B cell (primary cell): ENCODE measurements around the gene TTC28. TPM values are rescaled to one million over a fixed set of nuclear protein-coding genes. Genes with fewer than 3 reads are reported as not detected.

Experiments used
- ATAC-seq: fragments of 200-7000 bp; cut with Tn5 transposase; one replicate; pipeline ENCODE4 v1.10.0; 2021; ENCODE audit warnings: low read depth, mild to moderate bottlenecking, moderate number of reproducible peaks, moderate library complexity
- CTCF ChIA-PET: fragments of 350-600 bp; sonication (Branson Sonifier 250); formaldehyde crosslinking; loops from one replicate; lab custom pipeline; 2021; ENCODE audit warnings: antibody characterized with exemption, inconsistent platforms; lab: Charles Lee
- POLR2A ChIA-PET: fragments of 350-600 bp; sonication (Branson Sonifier 250); formaldehyde crosslinking; loops from one replicate; lab custom pipeline; 2021; ENCODE audit warnings: antibody characterized with exemption; lab: Charles Lee
- DNase-seq: peaks from one replicate; pipeline ENCODE4 v3.0.0; 2013
- H2AFZ ChIP-seq: 2 replicates; pipeline ENCODE4 v1.6.1; 2012; ENCODE audit warnings: mild to moderate bottlenecking, low read depth, low read length; ENCODE audit not compliant: insufficient read depth, poor library complexity, severe bottlenecking
- H3K27ac ChIP-seq, 2 donors: 1 replicate in 1 of 2; 2 replicates in 1 of 2; pipeline ENCODE4 v1.5.1; 2012 to 2013; ENCODE audit warnings: low read length in 2 of 2, mild to moderate bottlenecking in 2 of 2, moderate library complexity in 1 of 2
- H3K27me3 ChIP-seq, 4 experiments: fragments of 200-600 bp in 1 of 4; sonication (generic) in 1 of 4; replicated peaks in 1 of 4; 1 replicate in 2 of 4; 2 replicates in 2 of 4; pipeline versions ENCODE4 v1.6.1 to v1.7.0; 2013 to 2016; ENCODE audit warnings: low read length in 3 of 4, mild to moderate bottlenecking in 2 of 4, mixed read lengths in 1 of 4, moderate library complexity in 1 of 4; ENCODE audit not compliant: insufficient read depth in 4 of 4, control insufficient read depth in 3 of 4; ENCODE audit errors: control extremely low read depth in 1 of 4
- H3K36me3 ChIP-seq, 2 experiments: replicated peaks in 1 of 2; 1 replicate in 1 of 2; 2 replicates in 1 of 2; pipeline versions ENCODE4 v1.6.1 to v1.7.1; 2013; ENCODE audit warnings: low read length in 1 of 2; ENCODE audit not compliant: insufficient read depth in 2 of 2, control insufficient read depth in 1 of 2; ENCODE audit errors: control extremely low read depth in 1 of 2, extremely low read depth in 1 of 2
- H3K4me1 ChIP-seq, 2 donors: fragments of 200-600 bp in 1 of 2; sonication (generic) in 1 of 2; 1 replicate in 1 of 2; 2 replicates in 1 of 2; pipeline versions ENCODE4 v1.5.1 to v1.6.1; 2013 to 2017; ENCODE audit warnings: low read length in 2 of 2; ENCODE audit not compliant: control insufficient read depth in 2 of 2, insufficient read depth in 2 of 2
- H3K4me2 ChIP-seq: replicated peaks from 2 replicates; pipeline ENCODE3; 2012; ENCODE audit warnings: mild to moderate bottlenecking, low read depth, low read length; ENCODE audit not compliant: poor library complexity, severe bottlenecking
- H3K4me3 ChIP-seq, 5 experiments: fragments of 200-600 bp in 1 of 5; sonication (generic) in 1 of 5; 1 replicate in 3 of 5; 2 replicates in 2 of 5; pipeline versions ENCODE4 v1.5.1 to v1.7.0; 2011 to 2016; ENCODE audit warnings: low read length in 4 of 5, mild to moderate bottlenecking in 4 of 5, low read depth in 2 of 5, control low read depth in 1 of 5, moderate library complexity in 1 of 5; ENCODE audit not compliant: insufficient read depth in 1 of 5; ENCODE audit errors: control extremely low read depth in 1 of 5, extremely low read depth in 1 of 5
- H3K79me2 ChIP-seq: fragments of 200-600 bp; sonication (generic); one replicate; pipeline ENCODE4 v1.6.0; 2016; ENCODE audit warnings: low read length; ENCODE audit not compliant: control insufficient read depth, insufficient read depth
- H3K9ac ChIP-seq: fragments of 200-600 bp; sonication (generic); 2 replicates; pipeline ENCODE4 v1.6.1; 2017; ENCODE audit warnings: mild to moderate bottlenecking, low read length, moderate library complexity
- H3K9me3 ChIP-seq, 3 donors: one replicate each; pipeline versions ENCODE4 v1.6.1 to v1.7.1; 2013; ENCODE audit warnings: low read length in 2 of 3; ENCODE audit not compliant: control insufficient read depth in 2 of 3, insufficient read depth in 1 of 3; ENCODE audit errors: control extremely low read depth in 1 of 3
- H4K20me1 ChIP-seq: 2 replicates; pipeline ENCODE4 v1.6.0; 2012; ENCODE audit warnings: mild to moderate bottlenecking, low read length; ENCODE audit not compliant: insufficient read depth, control insufficient read depth, poor library complexity, severe bottlenecking
- H3K27ac Mint-ChIP-seq: one replicate; pipeline ENCODE4 v1.8.0; 2021; ENCODE audit warnings: mixed read lengths
- H3K27me3 Mint-ChIP-seq: one replicate; pipeline ENCODE4 v1.8.0; 2021; ENCODE audit warnings: mixed read lengths
- H3K4me1 Mint-ChIP-seq: one replicate; pipeline ENCODE4 v1.8.0; 2021; ENCODE audit warnings: mixed read lengths
- H3K4me3 Mint-ChIP-seq: one replicate; pipeline ENCODE4 v1.8.0; 2021; ENCODE audit warnings: mixed read lengths
- H3K9me3 Mint-ChIP-seq: one replicate; pipeline ENCODE4 v1.8.0; 2022; ENCODE audit warnings: mixed read lengths; ENCODE audit not compliant: insufficient read depth
- EZH2 ChIP-seq: IDR thresholded peaks from 2 replicates; pipeline ENCODE4 v1.6.1; 2012; ENCODE audit warnings: borderline replicate concordance, low read depth, mild to moderate bottlenecking, moderate library complexity, low read length; ENCODE audit not compliant: insufficient read depth, poor library complexity, severe bottlenecking
- WGBS: methylation state at CpG from one replicate; pipeline ENCODE4 v1.1.5; 2013; ENCODE audit warnings: missing lambda C conversion rate; ENCODE audit not compliant: insufficient coverage; 5-methylcytosine and 5-hydroxymethylcytosine counted together
- intact Hi-C: fragments of 100-400 bp; cut with micrococcal nuclease; formaldehyde crosslinking; loops from one replicate; pipeline ENCODE4 v1.10.0; 2022
- polyA plus RNA-seq: library from polyadenylated mRNA; depleted of rRNA; stranded (reverse); fragments of >200 nt; gene quantifications from 2 replicates; pipeline ENCODE4 v1.2.3, GENCODE V29; 2012
- total RNA-seq, 2 donors: library from RNA; stranded (reverse); fragments of 120-200 nt in 1 of 2; gene quantifications; 1 replicate in 1 of 2; 2 replicates in 1 of 2; pipeline versions ENCODE4 v1.2.3 to v1.2.4, GENCODE V29; 2013 to 2022
- TF ChIP-seq, protein P1 (sequence below): fragments of 200-600 bp; IDR thresholded peaks from one replicate; pipeline ENCODE4 v1.8.0; 2022; ENCODE audit warnings: antibody characterized with exemption, mild to moderate bottlenecking

Gene TTC28
- total and polyA plus RNA-seq, 2 donors (not counting 1 experiment from before 2014, with no cell fraction given), result 4.5 to 7.3 TPM

- Mint-ChIP-seq H3K4me1 (no peaks in the 10 kb centered on the region), H3K9me3 (no peaks in the 10 kb centered on the region), H3K27me3 (no peaks in the 10 kb centered on the region), H3K4me3 (no peak overlapping the region), H3K27ac (no peak overlapping the region)
- Histone ChIP-seq H3K9me3 (no peaks in the 10 kb centered on the region), H4K20me1 (no peaks in the 10 kb centered on the region), H2AFZ (no peak overlapping the region), H3K4me2 (no peak overlapping the region), H3K27me3 (no peaks in the 10 kb centered on the region), H3K79me2 (no peaks in the 10 kb centered on the region), H3K36me3 (no peaks in the 10 kb centered on the region), H3K4me3 (no peak overlapping the region), H3K4me1 (no peaks in the 10 kb centered on the region), H3K9ac (no peak overlapping the region), H3K27ac (no peak overlapping the region)
- DNase-seq (no peak), ATAC-seq (no peak)
- ChIA-PET CTCF (no interaction called here), POLR2A (no interaction called here)
- intact Hi-C loops, result no loop called here
- WGBS, result 80% methylated on average over 1 of the region's 4 CpGs
- TF ChIP-seq, protein P1, sequence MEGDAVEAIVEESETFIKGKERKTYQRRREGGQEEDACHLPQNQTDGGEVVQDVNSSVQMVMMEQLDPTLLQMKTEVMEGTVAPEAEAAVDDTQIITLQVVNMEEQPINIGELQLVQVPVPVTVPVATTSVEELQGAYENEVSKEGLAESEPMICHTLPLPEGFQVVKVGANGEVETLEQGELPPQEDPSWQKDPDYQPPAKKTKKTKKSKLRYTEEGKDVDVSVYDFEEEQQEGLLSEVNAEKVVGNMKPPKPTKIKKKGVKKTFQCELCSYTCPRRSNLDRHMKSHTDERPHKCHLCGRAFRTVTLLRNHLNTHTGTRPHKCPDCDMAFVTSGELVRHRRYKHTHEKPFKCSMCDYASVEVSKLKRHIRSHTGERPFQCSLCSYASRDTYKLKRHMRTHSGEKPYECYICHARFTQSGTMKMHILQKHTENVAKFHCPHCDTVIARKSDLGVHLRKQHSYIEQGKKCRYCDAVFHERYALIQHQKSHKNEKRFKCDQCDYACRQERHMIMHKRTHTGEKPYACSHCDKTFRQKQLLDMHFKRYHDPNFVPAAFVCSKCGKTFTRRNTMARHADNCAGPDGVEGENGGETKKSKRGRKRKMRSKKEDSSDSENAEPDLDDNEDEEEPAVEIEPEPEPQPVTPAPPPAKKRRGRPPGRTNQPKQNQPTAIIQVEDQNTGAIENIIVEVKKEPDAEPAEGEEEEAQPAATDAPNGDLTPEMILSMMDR, result no peak
- TF ChIP-seq EZH2, result no peak
Measured at GRCh38 chr22:28106617-28107016, 573.0 kb downstream of the TTC28 start.

- ChIA-PET CTCF (no interaction called here), POLR2A (no interaction called here)
- no peak for ATAC-seq
- Histone ChIP-seq H3K9ac (no peak overlapping the region), H3K36me3 (no peaks in the 10 kb centered on the region), H3K4me3 (no peak overlapping the region), H3K4me1 (no peaks in the 10 kb centered on the region), H4K20me1 (no peaks in the 10 kb centered on the region), H3K27ac (no peak overlapping the region), H3K4me2 (no peak overlapping the region), H3K27me3 (no peaks in the 10 kb centered on the region), H2AFZ (no peak overlapping the region), H3K79me2 (no peaks in the 10 kb centered on the region), H3K9me3 (no peaks in the 10 kb centered on the region)
- Mint-ChIP-seq H3K4me3 (no peak overlapping the region), H3K27me3 (no peaks in the 10 kb centered on the region), H3K27ac (no peak overlapping the region), H3K4me1 (no peaks in the 10 kb centered on the region), H3K9me3 (no peaks in the 10 kb centered on the region)
- WGBS, result no CpG with 5 or more reads among the region's 2 CpGs
- intact Hi-C loops, result no loop called here
- no peak for DNase-seq
- no peak for TF ChIP-seq EZH2
- TF ChIP-seq, protein P1, result no peak
Measured at GRCh38 chr22:28105988-28106387, 573.7 kb downstream of the TTC28 start.
